Thyroid gland (tissue), 4 donors: ENCODE data around the gene PLIN5.

Experiments used
- CTCF ChIP-seq, 6 experiments: fragments of 200-600 bp in 3 of 6; fragments of 450-650 bp in 3 of 6; sonication (generic) in 3 of 6; IDR thresholded peaks; one replicate each; pipeline ENCODE4 v1.5.1; 2016 to 2019; ENCODE audit warnings: antibody characterized with exemption in 6 of 6, mild to moderate bottlenecking in 2 of 6, inconsistent platforms in 1 of 6, moderate library complexity in 1 of 6
- POLR2A ChIP-seq, 2 donors: fragments of 450-650 bp; IDR thresholded peaks; one replicate each; pipeline ENCODE4 v1.6.1; 2017; ENCODE audit warnings: antibody characterized with exemption in 2 of 2, mild to moderate bottlenecking in 2 of 2, moderate library complexity in 1 of 2

DNA sequence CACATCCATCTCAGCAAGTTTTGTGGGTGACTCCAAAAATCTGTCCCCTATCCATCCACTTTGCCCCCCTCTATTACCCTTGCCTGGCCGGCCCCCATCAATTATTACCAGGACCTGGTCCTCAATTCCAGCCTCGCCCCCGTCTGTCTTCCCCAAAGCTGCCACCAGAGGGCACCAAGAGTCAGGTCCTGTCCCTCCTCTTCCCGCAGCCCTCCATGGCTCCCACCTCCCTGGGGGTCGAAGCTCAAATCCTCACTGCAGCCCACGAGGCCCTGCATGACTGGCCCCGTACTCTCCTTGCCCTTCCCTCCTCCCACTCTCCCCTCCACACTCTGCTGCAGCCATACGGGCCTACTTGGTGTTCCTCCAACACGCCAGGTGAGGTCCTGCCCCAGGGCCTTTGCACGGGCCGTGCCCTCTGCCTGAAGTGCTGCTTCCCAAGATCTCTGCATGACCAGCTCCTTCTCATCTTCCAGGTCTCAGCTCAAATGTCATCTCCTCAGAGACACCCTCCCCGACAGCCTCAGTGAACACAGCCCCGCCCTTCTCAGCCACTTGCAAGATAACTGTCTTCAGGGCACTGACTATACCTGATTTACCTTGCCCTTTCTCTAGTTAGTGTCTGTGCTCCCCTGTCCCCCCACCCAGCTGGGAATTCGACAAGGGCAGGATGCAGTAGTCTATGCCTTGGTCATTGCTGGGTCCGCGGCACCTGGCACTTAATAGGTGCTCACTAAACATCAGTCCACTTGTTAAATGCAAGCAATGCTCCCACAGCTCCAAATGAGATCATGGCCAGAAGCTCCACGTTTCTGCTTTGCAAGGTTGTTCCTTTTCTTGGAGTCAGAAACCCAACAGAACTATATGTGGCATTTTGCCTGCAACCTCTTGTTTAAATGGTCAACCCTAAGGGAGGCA, 41.3 kb upstream of the PLIN5 start:
- TF ChIP-seq CTCF (IDR thresholded peaks at IDR 0.05), result peak in 5 of 6 experiments; percentile 20 to 65 (median 57)
- no peak for TF ChIP-seq POLR2A (IDR thresholded peaks at IDR 0.05)
